IMR-90 (cell line): ENCODE data around the gene ESF1. TPM values are rescaled to one million over a fixed set of nuclear protein-coding genes. Genes with fewer than 3 reads are reported as not detected.

ENCODE experiments used
- ATAC-seq: fragments of 200-7000 bp; cut with Tn5 transposase; 2 replicates; pipeline ENCODE4 v1.9.1; 2020; ENCODE audit warnings: low read depth, mild to moderate bottlenecking, moderate library complexity
- BruUV-seq: library from RNA; stranded (reverse); fragments of 400-500 nt; replicated peaks from 2 replicates; lab custom pipeline; 2021; lab: Mats Ljungman, UMichigan
- CTCF ChIA-PET: fragments of 300-600 bp; formaldehyde crosslinking; extraction: SDS; loops from one replicate; lab custom pipeline; 2021; ENCODE audit warnings: antibody characterized with exemption; lab: Yijun Ruan, JAX
- POLR2A ChIA-PET: fragments of 300-600 bp; sonication (Branson Sonifier 250); formaldehyde crosslinking; loops from one replicate; lab custom pipeline; 2022; ENCODE audit warnings: antibody characterized with exemption; ENCODE audit not compliant: unreplicated experiment; lab: Charles Lee
- DNase-seq: peaks from one replicate; pipeline ENCODE4 v3.0.0; 2013
- H2AFZ ChIP-seq: replicated peaks from 2 replicates; pipeline ENCODE3; 2013; ENCODE audit warnings: low read length, mild to moderate bottlenecking; ENCODE audit not compliant: poor library complexity
- H2AK5ac ChIP-seq: 2 replicates; pipeline ENCODE4 v1.6.1; 2013; ENCODE audit warnings: low read depth, low read length, inconsistent platforms
- H2AK9ac ChIP-seq: replicated peaks from 2 replicates; pipeline ENCODE3; 2013; ENCODE audit warnings: mild to moderate bottlenecking, low read depth, low read length, moderate library complexity; ENCODE audit not compliant: poor library complexity
- H2BK120ac ChIP-seq: 2 replicates; pipeline ENCODE4 v1.6.1; 2013; ENCODE audit warnings: low read depth, low read length, inconsistent platforms
- H2BK15ac ChIP-seq: 3 replicates; pipeline ENCODE4 v1.6.1; 2013; ENCODE audit warnings: low read depth, low read length, inconsistent platforms
- H2BK20ac ChIP-seq: 2 replicates; pipeline ENCODE4 v1.6.1; 2013; ENCODE audit warnings: low read depth, mild to moderate bottlenecking, inconsistent platforms, low read length, moderate library complexity
- H2BK5ac ChIP-seq: 2 replicates; pipeline ENCODE4 v1.6.1; 2013; ENCODE audit warnings: mild to moderate bottlenecking, low read depth, low read length, inconsistent platforms; ENCODE audit not compliant: poor library complexity, severe bottlenecking
- H3K14ac ChIP-seq: replicated peaks from 2 replicates; pipeline ENCODE4 v1.6.1; 2013; ENCODE audit warnings: low read depth, low read length, inconsistent platforms
- H3K18ac ChIP-seq: 2 replicates; pipeline ENCODE4 v1.6.1; 2013; ENCODE audit warnings: low read depth, low read length, control low read depth
- H3K23ac ChIP-seq: 2 replicates; pipeline ENCODE4 v1.6.1; 2013; ENCODE audit warnings: low read depth, low read length, inconsistent platforms
- H3K27ac ChIP-seq: 2 replicates; pipeline ENCODE4 v1.5.1; 2013; ENCODE audit warnings: mild to moderate bottlenecking, control low read depth, low read length; ENCODE audit not compliant: insufficient read depth
- H3K27me3 ChIP-seq: 2 replicates; pipeline ENCODE4 v1.6.1; 2013; ENCODE audit warnings: low read length; ENCODE audit not compliant: control insufficient read depth, insufficient read depth
- H3K36me3 ChIP-seq: 2 replicates; pipeline ENCODE4 v1.6.1; 2013; ENCODE audit warnings: low read length, mixed read lengths; ENCODE audit not compliant: control insufficient read depth, insufficient read depth
- H3K4ac ChIP-seq: 2 replicates; pipeline ENCODE4 v1.6.1; 2013; ENCODE audit warnings: low read depth, low read length, inconsistent platforms
- H3K4me1 ChIP-seq: 2 replicates; pipeline ENCODE4 v1.6.1; 2013; ENCODE audit warnings: low read length, mixed read lengths; ENCODE audit not compliant: control insufficient read depth, insufficient read depth
- H3K4me2 ChIP-seq: 2 replicates; pipeline ENCODE4 v1.6.1; 2013; ENCODE audit warnings: low read depth, mild to moderate bottlenecking, control low read depth, low read length, moderate library complexity
- H3K4me3 ChIP-seq: 2 replicates; pipeline ENCODE4 v1.5.1; 2013; ENCODE audit warnings: low read depth, mild to moderate bottlenecking, control low read depth, low read length, moderate library complexity; ENCODE audit not compliant: insufficient read depth
- H3K56ac ChIP-seq: 2 replicates; pipeline ENCODE4 v1.6.1; 2013; ENCODE audit warnings: low read length, inconsistent platforms; ENCODE audit not compliant: insufficient read depth; ENCODE audit errors: extremely low read depth
- H3K79me1 ChIP-seq, 2 experiments: 2 replicates each; pipeline ENCODE4 v1.6.1; 2013; ENCODE audit warnings: low read length in 2 of 2, inconsistent platforms in 1 of 2, low read depth in 1 of 2
- H3K9ac ChIP-seq: 2 replicates; pipeline ENCODE4 v1.6.1; 2013; ENCODE audit warnings: low read depth, low read length, control low read depth
- H3K9me1 ChIP-seq: 2 replicates; pipeline ENCODE4 v1.6.1; 2013; ENCODE audit warnings: low read length, inconsistent platforms; ENCODE audit not compliant: insufficient read depth
- H3K9me3 ChIP-seq: 2 replicates; pipeline ENCODE4 v1.6.1; 2013; ENCODE audit warnings: low read length; ENCODE audit not compliant: control insufficient read depth, insufficient read depth
- H4K20me1 ChIP-seq: 2 replicates; pipeline ENCODE4 v1.6.1; 2013; ENCODE audit warnings: low read length, inconsistent platforms; ENCODE audit not compliant: insufficient read depth
- H4K5ac ChIP-seq: 2 replicates; pipeline ENCODE4 v1.6.1; 2013; ENCODE audit warnings: mild to moderate bottlenecking, low read depth, low read length, control low read depth
- H4K8ac ChIP-seq, 2 experiments: 2 replicates each; pipeline ENCODE4 v1.6.1; 2013; ENCODE audit warnings: low read depth in 2 of 2, low read length in 2 of 2, control low read depth in 1 of 2, inconsistent platforms in 1 of 2
- H4K91ac ChIP-seq: 2 replicates; pipeline ENCODE4 v1.6.1; 2013; ENCODE audit warnings: low read depth, low read length, inconsistent platforms; ENCODE audit not compliant: insufficient read depth
- CEBPB ChIP-seq: IDR thresholded peaks from 2 replicates; pipeline ENCODE4 v1.6.1; 2012; ENCODE audit warnings: low read depth, low read length, improper control_type of control experiment
- CHD1 ChIP-seq: IDR thresholded peaks from 2 replicates; pipeline ENCODE4 v1.6.1; 2012; ENCODE audit warnings: low read depth, low read length, improper control_type of control experiment
- MXI1 ChIP-seq: IDR thresholded peaks from 2 replicates; pipeline ENCODE4 v1.6.1; 2012; ENCODE audit warnings: low read depth, mild to moderate bottlenecking, low read length, moderate library complexity, borderline replicate concordance
- RAD21 ChIP-seq: IDR thresholded peaks from 2 replicates; pipeline ENCODE4 v1.6.1; 2012; ENCODE audit warnings: low read length, improper control_type of control experiment
- RFX5 ChIP-seq: IDR thresholded peaks from 2 replicates; pipeline ENCODE4 v1.8.0; 2012; ENCODE audit warnings: low read depth, mild to moderate bottlenecking, low read length, moderate library complexity
- USF2 ChIP-seq: fragments of 150-350 bp; IDR thresholded peaks from 2 replicates; pipeline ENCODE4 v1.6.1; 2017; ENCODE audit warnings: mild to moderate bottlenecking, antibody characterized with exemption, low read length, low read depth
- WGBS, 2 experiments: methylation state at CpG; one replicate each; pipeline versions ENCODE4 v1.1.5 to v1.1.7; 2013; ENCODE audit warnings: missing lambda C conversion rate in 2 of 2; ENCODE audit not compliant: insufficient read length in 1 of 2; ENCODE audit errors: extremely low coverage in 2 of 2; 5-methylcytosine and 5-hydroxymethylcytosine counted together
- dilution Hi-C: fragments of 300-500 bp; cut with HindIII; formaldehyde crosslinking; loops from one replicate; pipeline ENCODE4 v1.14.3; 2018; ENCODE audit warnings: low sequenced_read_pairs; ENCODE audit not compliant: unreplicated experiment
- in situ Hi-C: fragments of 300-500 bp; cut with MboI; formaldehyde crosslinking; loops from 3 replicates; pipeline ENCODE4 v1.14.3; 2019; ENCODE audit warnings: low sequenced_read_pairs, inconsistent platforms, mixed read lengths
- intact Hi-C: fragments of 100-400 bp; cut with micrococcal nuclease; formaldehyde crosslinking; loops from 2 replicates; pipeline ENCODE4 v1.10.0; 2022
- polyA plus RNA-seq, 3 experiments: library from polyadenylated mRNA; depleted of rRNA; stranded (reverse); fragments of >200 nt; gene quantifications; 2 replicates each; pipeline ENCODE4 v1.2.3, GENCODE V29; 2012; ENCODE audit warnings: low replicate concordance in 1 of 3
- total RNA-seq: library from RNA; depleted of rRNA; stranded (reverse); fragments of >200 nt; gene quantifications from 2 replicates; pipeline ENCODE4 v1.2.3, GENCODE V29; 2012

ESF1 gene
- total and polyA plus RNA-seq, 2 of the 4 experiments (the other 2 are of a cell fraction): 2.6 to 2.7 TPM

GRCh38 chr20:13821876-13822275 is 37.2 kb upstream of the ESF1 start:
- H4K20me1 ChIP-seq: no peaks in the 10 kb centered on the region
- WGBS, 2 experiments: 90% methylated on average over 2 of the region's 7 CpGs; no CpG with 5 or more reads in 1 of the 2 experiments
- no peak overlapping the region for H3K4me2 ChIP-seq
- H4K91ac ChIP-seq: no peak overlapping the region
- no peak overlapping the region for H2AK9ac ChIP-seq
- H3K27me3 ChIP-seq: no peaks in the 10 kb centered on the region; the same call in 1 of the 2 replicates
- no TSS peak for BruUV-seq
- no peaks in the 10 kb centered on the region for H3K79me1 ChIP-seq
- no peak overlapping the region for H4K5ac ChIP-seq
- H3K27ac ChIP-seq: no peak overlapping the region
- H3K14ac ChIP-seq: no peak overlapping the region
- no peak overlapping the region for H2AFZ ChIP-seq
- in situ Hi-C loops (loop anchor here (5.0 kb wide), 1 partner anchor 240 kb away; no protein-coding TSS in a partner anchor), dilution Hi-C loops (no loop called here), intact Hi-C loops (no loop called here)
- H2BK15ac ChIP-seq: no peak overlapping the region
- no peaks in the 10 kb centered on the region for H3K4me1 ChIP-seq
- H4K8ac ChIP-seq: no peak overlapping the region
- no peak overlapping the region for H3K4me3 ChIP-seq
- no peak overlapping the region for H2BK5ac ChIP-seq
- no peak overlapping the region for H2BK120ac ChIP-seq
- DNase-seq (no peak), ATAC-seq (no peak)
- H3K9me3 ChIP-seq: no peaks in the 10 kb centered on the region
- TF ChIP-seq RFX5: no peak
- TF ChIP-seq MXI1: no peak
- TF ChIP-seq RAD21: no peak
- no peak for TF ChIP-seq CHD1
- TF ChIP-seq CEBPB: 0 out of 2 replicates have a peak, but pooled peaks have one; percentile 3
- no peak for TF ChIP-seq USF2
- no peak overlapping the region for H3K23ac ChIP-seq
- H3K36me3 ChIP-seq: peaks cover 7% of the 10 kb centered on the region
- no peak overlapping the region for H2AK5ac ChIP-seq
- POLR2A ChIA-PET: no interaction called here
- H3K4ac ChIP-seq: no peak overlapping the region
- no peak overlapping the region for H3K56ac ChIP-seq
- no peak overlapping the region for H3K9ac ChIP-seq
- H3K18ac ChIP-seq: no peak overlapping the region
- CTCF ChIA-PET: no interaction called here
- no peaks in the 10 kb centered on the region for H3K9me1 ChIP-seq
- H2BK20ac ChIP-seq: no peak overlapping the region
